NCI-H2107 treated with DMSO at 0.1 percent for 48 hours (cell line): ENCODE results near the gene AQP10.
"Not testable (repeated sequence)": the region's sequence is repeated elsewhere in the genome, so short reads cannot be mapped to it uniquely, and the experiment has no call there.

ENCODE experiments used
- DNase-seq: peaks from one replicate; lab custom pipeline; 2025; ENCODE audit not compliant: unreplicated experiment; lab: John Stamatoyannopoulos, UW

The AQP10 gene

GRCh38 chr1:154342836-154343472 lies 22.1 kb downstream of the AQP10 start:
- DNase-seq = no peak

- DNase-seq = no peak
Measured at GRCh38 chr1:154344977-154345837, 24.3 kb downstream of the AQP10 start.

DNA sequence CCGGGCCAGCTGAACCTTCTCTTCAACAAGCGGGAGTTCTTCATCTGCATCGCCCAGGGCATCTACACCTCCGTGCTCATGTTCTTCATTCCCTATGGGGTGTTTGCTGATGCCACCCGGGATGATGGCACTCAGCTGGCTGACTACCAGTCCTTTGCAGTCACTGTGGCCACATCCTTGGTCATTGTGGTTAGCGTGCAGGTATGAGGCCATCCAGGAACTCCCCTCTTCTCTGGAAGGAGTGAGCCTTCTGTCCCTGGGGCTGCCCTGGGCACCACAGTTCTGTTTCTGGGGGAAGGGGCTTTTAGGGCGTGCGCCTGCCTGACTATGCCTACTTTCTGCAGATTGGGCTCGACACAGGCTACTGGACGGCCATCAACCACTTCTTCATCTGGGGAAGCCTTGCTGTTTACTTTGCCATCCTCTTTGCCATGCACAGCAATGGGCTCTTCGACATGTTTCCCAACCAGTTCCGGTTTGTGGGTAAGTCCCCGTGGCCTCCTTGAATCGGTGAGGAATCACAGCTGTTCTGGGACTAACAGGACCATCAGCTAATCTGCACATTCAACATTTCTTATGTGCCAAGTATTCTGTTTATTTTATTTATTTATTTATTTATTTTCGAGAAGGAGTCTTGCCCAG lies 25.5 kb downstream of the AQP10 start:
- DNase-seq = no peak

- no peak for DNase-seq
Measured at GRCh38 chr1:154347961-154348360, 27.1 kb downstream of the AQP10 start.

DNA sequence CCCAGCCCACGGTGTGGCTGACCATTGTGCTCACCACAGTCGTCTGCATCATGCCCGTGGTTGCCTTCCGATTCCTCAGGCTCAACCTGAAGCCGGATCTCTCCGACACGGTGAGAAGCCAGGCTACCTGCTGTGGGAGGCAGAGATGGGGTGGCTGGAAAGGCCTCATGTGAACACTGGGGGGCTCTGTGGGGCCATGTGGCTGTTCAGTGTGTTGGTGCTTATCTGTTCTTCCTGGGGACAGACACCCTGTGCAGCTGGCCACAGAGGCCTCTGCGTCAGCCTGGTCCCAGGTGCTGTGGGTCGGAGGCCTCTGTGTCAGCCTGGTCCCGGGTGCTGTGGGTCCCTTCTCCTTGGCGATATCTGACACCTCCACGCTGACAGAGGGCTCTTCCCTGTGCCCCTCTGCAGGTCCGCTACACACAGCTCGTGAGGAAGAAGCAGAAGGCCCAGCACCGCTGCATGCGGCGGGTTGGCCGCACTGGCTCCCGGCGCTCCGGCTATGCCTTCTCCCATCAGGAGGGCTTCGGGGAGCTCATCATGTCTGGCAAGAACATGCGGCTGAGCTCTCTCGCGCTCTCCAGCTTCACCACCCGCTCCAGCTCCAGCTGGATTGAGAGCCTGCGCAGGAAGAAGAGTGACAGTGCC lies 27.7 kb downstream of the AQP10 start:
- DNase-seq = no peak

DNA sequence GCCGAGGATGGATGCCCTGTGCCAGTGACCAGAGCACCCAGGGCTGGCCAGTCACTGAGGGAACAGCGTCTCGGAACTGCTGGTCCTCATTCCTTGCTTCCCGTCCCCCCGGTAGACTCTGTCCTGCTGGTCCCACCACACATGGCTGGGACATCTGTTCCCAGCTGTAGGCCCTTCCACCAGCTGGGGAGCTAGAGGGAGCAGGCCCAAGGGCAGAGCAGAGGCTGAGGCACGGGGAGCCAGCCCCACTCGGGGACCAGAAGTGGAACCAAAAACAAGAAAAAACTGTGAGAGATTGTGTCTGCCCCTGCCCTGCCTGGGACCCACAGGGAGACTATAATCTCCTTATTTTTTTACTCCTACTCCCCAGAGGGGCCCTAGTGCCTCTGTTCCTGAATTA lies 28.2 kb downstream of the AQP10 start:
- no peak for DNase-seq

- no peak for DNase-seq
Measured at GRCh38 chr1:154350383-154350782, 29.5 kb downstream of the AQP10 start.

- no peak for DNase-seq
Measured at GRCh38 chr1:154351363-154352068, 30.6 kb downstream of the AQP10 start.

DNA sequence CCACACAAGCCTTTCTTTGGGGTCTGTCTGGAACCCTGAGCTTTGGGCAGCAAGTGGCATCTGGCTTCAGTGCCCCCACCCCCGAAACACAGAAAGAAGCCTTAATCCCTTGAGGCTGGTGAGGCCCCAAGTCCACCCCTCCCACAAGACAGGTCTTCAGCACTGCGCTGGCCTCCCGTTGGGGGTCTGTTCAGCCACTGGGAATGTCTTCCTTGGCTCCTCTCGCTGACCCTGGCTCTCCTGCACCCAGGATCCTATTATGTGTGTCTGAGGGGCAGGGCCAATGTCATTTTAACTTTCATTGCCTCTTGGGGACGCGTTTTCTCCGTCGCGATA lies 31.3 kb downstream of the AQP10 start:
- DNase-seq = no peak

- no peak for DNase-seq
Measured at GRCh38 chr1:154352581-154353459, 31.9 kb downstream of the AQP10 start.

DNA sequence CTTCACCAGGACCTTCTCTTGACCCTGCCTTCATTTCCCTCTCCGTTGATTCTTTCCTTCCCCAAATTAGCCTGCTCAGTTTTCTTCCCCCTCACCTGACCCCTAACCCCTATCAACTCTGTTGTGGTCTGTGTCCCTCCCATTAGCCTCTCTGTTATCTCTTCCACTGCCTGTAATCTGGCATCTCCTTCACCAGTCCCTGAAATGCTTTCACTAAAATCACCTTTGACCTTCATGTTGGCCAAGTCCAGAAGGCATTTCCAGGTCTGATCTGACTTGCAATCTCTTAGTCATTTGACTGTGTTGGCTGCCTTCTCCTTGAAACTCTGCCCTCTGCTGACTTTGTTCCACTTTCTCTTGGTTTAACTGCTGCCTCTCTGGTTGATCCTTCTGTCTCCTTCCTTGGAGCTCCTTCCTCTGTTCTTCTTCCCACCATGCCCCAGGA lies 32.6 kb downstream of the AQP10 start:
- DNase-seq = no peak

- no peak for DNase-seq
Measured at GRCh38 chr1:154353966-154354365, 33.1 kb downstream of the AQP10 start.

GRCh38 chr1:154358519-154358918 lies 37.6 kb downstream of the AQP10 start:
- DNase-seq = no peak

GRCh38 chr1:154360288-154360687 lies 39.4 kb downstream of the AQP10 start:
- no peak for DNase-seq

- DNase-seq = not testable (repeated sequence)
Measured at GRCh38 chr1:154360881-154361280, 40.0 kb downstream of the AQP10 start.

- no peak for DNase-seq
Measured at GRCh38 chr1:154361357-154361756, 40.5 kb downstream of the AQP10 start.

DNA sequence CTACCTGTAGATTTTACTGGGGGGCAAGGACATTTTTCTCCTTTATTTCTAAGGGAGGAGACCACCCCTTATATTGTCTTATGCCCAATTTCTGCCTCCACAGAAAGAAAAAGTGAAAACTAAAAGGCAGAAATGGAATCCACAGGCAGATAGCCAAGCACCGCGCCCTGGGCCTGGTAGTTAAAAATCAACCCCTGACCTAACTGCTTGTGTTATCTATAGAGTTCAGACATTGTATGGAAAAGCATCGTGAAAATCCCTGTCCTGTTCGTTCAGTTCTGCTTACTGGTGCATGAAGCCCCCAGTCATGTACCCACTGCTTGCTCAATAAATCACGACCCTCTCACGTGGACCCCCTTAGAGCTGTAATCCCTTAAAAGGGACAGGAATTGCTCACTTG lies 50.5 kb downstream of the AQP10 start:
- DNase-seq = no peak

DNA sequence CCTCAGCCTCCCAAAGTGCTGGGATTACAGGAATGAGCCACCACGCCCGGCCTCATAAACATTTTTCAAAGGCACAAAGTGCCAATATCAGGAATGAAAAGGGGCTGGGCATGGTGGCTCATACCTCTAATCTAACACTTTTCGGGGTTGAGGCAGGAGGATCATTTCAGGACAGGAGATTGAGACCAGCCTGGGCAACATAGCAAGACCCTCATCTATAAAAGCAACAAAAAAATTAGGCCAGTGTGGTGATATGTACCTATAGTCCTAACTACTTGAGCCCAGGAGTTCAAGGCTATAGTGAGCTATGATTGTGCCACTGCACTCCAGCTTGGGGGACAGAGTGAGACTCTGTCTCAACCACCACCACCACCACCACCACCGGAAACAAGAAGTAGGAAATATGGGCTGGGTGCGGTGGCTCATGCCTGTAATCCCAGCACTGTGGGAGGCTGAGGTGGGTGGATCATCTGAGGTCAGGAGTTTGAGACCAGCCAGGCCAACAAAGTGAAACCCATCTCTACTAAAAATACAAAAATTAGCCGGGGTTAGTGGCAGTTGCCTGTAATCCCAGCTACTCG lies 53.0 kb downstream of the AQP10 start:
- not testable (repeated sequence) for DNase-seq
